ENCODE data around the gene CLEC2D.

DNA sequence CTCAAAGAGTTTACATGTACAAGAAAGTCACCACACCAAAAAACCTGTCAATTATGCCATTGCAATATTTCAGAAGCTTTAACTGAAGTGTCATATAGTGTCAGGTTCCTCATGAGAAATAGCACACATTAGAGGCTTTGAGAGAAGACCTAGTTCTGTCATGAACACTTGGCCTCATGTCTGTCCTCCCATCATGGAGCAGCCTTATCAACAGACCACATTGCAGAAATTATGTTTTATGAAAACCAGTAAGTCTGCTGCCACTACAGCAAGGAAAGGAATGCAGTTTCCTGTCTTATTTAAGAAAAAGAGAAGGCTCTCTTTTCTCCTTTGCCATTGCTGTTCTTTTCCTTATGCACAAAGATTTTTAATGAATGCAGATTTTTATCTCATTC, 26.2 kb upstream of the CLEC2D start:
- TF ChIP-seq POLR2A (IDR thresholded peaks at IDR 0.05; ENCODE audit: low read length) (no peak), GATA1 (IDR thresholded peaks at IDR 0.05; ENCODE audit: low read depth, low read length) (no peak)

Measured in erythroblast (primary cell).